ENCODE measurements around the gene CTDP1.

CTDP1 gene

GRCh38 chr18:79720359-79720733 is 40.7 kb downstream of the CTDP1 start:
- no peak overlapping the region for H3K4me3 ChIP-seq (ENCODE audit: control insufficient read depth, low read depth, low read length)
- TF ChIP-seq CTCF (IDR thresholded peaks at IDR 0.05; ENCODE audit: control insufficient read depth, insufficient read depth, low read depth, low read length, missing control alignments) = no peak
- no peak for DNase-seq (ENCODE audit: low read depth)

- no peak for TF ChIP-seq CTCF (IDR thresholded peaks at IDR 0.05; ENCODE audit: control insufficient read depth, insufficient read depth, low read depth, low read length, missing control alignments)
- no peak for DNase-seq (ENCODE audit: low read depth)
- H3K4me3 ChIP-seq (ENCODE audit: control insufficient read depth, low read depth, low read length) = no peak overlapping the region
Observed at GRCh38 chr18:79723036-79723435, 43.4 kb downstream of the CTDP1 start.

GRCh38 chr18:79723628-79724027 is 44.0 kb downstream of the CTDP1 start:
- no peak overlapping the region for H3K4me3 ChIP-seq (ENCODE audit: control insufficient read depth, low read depth, low read length)
- DNase-seq (ENCODE audit: low read depth) = no peak
- TF ChIP-seq CTCF (IDR thresholded peaks at IDR 0.05; ENCODE audit: control insufficient read depth, insufficient read depth, low read depth, low read length, missing control alignments) = no peak

GRCh38 chr18:79724299-79725080 is 44.9 kb downstream of the CTDP1 start:
- no peak overlapping the region for H3K4me3 ChIP-seq (ENCODE audit: control insufficient read depth, low read depth, low read length)
- TF ChIP-seq CTCF (IDR thresholded peaks at IDR 0.05; ENCODE audit: control insufficient read depth, insufficient read depth, low read depth, low read length, missing control alignments) = no peak
- DNase-seq (ENCODE audit: low read depth) = no peak

GRCh38 chr18:79725486-79725885 is 45.9 kb downstream of the CTDP1 start:
- H3K4me3 ChIP-seq (ENCODE audit: control insufficient read depth, low read depth, low read length) = no peak overlapping the region
- DNase-seq (ENCODE audit: low read depth) = no peak
- no peak for TF ChIP-seq CTCF (IDR thresholded peaks at IDR 0.05; ENCODE audit: control insufficient read depth, insufficient read depth, low read depth, low read length, missing control alignments)

- DNase-seq (ENCODE audit: low read depth) = no peak
- no peak for TF ChIP-seq CTCF (IDR thresholded peaks at IDR 0.05; ENCODE audit: control insufficient read depth, insufficient read depth, low read depth, low read length, missing control alignments)
- no peak overlapping the region for H3K4me3 ChIP-seq (ENCODE audit: control insufficient read depth, low read depth, low read length)
Observed at GRCh38 chr18:79726721-79727120, 47.1 kb downstream of the CTDP1 start.

All from AG09309 (cell line).